ENCODE measurements around the gene RCHY1.

Gene RCHY1

GRCh38 chr4:75432683-75433082, 81.5 kb downstream of the RCHY1 start:
- DNase-seq (ENCODE audit: insufficient read length, low spot score): no peak

GRCh38 chr4:75429208-75429607, 85.0 kb downstream of the RCHY1 start:
- FAIRE-seq: no peak
- no peak for DNase-seq (ENCODE audit: insufficient read length, low spot score)

More at GRCh38 chr4:75432683-75433082, 81.5 kb downstream of the RCHY1 start:
- no peak for FAIRE-seq
